Effector memory CD4-positive, alpha-beta T cell (primary cell): ENCODE results near the gene PDX1.
A peak's percentile ranks its signal among the peaks of the same experiment; 100 is the strongest.

Experiments used
- DNase-seq, 3 donors: peaks; one replicate each; pipeline ENCODE4 v3.0.0-alpha.2; 2020
- H3K27ac ChIP-seq: 2 replicates; pipeline ENCODE4 v1.7.0; 2013; ENCODE audit warnings: mild to moderate bottlenecking, low read length, moderate library complexity; ENCODE audit not compliant: insufficient read depth, poor library complexity, severe bottlenecking
- H3K27me3 ChIP-seq: replicated peaks from 2 replicates; pipeline ENCODE4 v1.7.0; 2013; ENCODE audit warnings: mild to moderate bottlenecking, low read length; ENCODE audit not compliant: insufficient read depth, control insufficient read depth, poor library complexity, severe bottlenecking
- H3K36me3 ChIP-seq: 2 replicates; pipeline ENCODE4 v1.7.0; 2013; ENCODE audit warnings: mild to moderate bottlenecking, low read length, moderate library complexity; ENCODE audit not compliant: control insufficient read depth, insufficient read depth
- H3K4me1 ChIP-seq: 2 replicates; pipeline ENCODE4 v1.7.0; 2013; ENCODE audit warnings: low read length, mild to moderate bottlenecking; ENCODE audit not compliant: control insufficient read depth, insufficient read depth, poor library complexity, severe bottlenecking
- H3K4me3 ChIP-seq: 2 replicates; pipeline ENCODE4 v1.7.0; 2013; ENCODE audit warnings: low read length, low read depth, mild to moderate bottlenecking; ENCODE audit not compliant: insufficient read depth, poor library complexity, severe bottlenecking
- H3K9me3 ChIP-seq: 2 replicates; pipeline ENCODE4 v1.7.0; 2013; ENCODE audit warnings: mild to moderate bottlenecking, low read length, moderate library complexity; ENCODE audit not compliant: control insufficient read depth

The PDX1 gene

GRCh38 chr13:27915301-27916207 is 4.2 kb upstream of the PDX1 start:
- Histone ChIP-seq H3K36me3 (no peaks in the 10 kb centered on the region), H3K27ac (no peak overlapping the region), H3K9me3 (no peaks in the 10 kb centered on the region), H3K27me3 (peaks cover 33% of the 10 kb centered on the region), H3K4me3 (no peak overlapping the region), H3K4me1 (peaks cover 21% of the 10 kb centered on the region)
- no peak for DNase-seq

GRCh38 chr13:27917121-27917947 is 2.5 kb upstream of the PDX1 start:
- Histone ChIP-seq H3K4me3 (no peak overlapping the region), H3K9me3 (no peaks in the 10 kb centered on the region), H3K36me3 (no peaks in the 10 kb centered on the region), H3K27me3 (peaks cover 47% of the 10 kb centered on the region), H3K27ac (no peak overlapping the region), H3K4me1 (peaks cover 25% of the 10 kb centered on the region)
- DNase-seq: no peak

- DNase-seq: no peak
- H3K9me3 ChIP-seq: no peaks in the 10 kb centered on the region
- no peak overlapping the region for H3K4me3 ChIP-seq
- no peaks in the 10 kb centered on the region for H3K36me3 ChIP-seq
- peaks cover 25% of the 10 kb centered on the region for H3K4me1 ChIP-seq
- H3K27me3 ChIP-seq: peaks cover 52% of the 10 kb centered on the region
- H3K27ac ChIP-seq: no peak overlapping the region
Measured at GRCh38 chr13:27918041-27918917, 1.5 kb upstream of the PDX1 start.

DNA sequence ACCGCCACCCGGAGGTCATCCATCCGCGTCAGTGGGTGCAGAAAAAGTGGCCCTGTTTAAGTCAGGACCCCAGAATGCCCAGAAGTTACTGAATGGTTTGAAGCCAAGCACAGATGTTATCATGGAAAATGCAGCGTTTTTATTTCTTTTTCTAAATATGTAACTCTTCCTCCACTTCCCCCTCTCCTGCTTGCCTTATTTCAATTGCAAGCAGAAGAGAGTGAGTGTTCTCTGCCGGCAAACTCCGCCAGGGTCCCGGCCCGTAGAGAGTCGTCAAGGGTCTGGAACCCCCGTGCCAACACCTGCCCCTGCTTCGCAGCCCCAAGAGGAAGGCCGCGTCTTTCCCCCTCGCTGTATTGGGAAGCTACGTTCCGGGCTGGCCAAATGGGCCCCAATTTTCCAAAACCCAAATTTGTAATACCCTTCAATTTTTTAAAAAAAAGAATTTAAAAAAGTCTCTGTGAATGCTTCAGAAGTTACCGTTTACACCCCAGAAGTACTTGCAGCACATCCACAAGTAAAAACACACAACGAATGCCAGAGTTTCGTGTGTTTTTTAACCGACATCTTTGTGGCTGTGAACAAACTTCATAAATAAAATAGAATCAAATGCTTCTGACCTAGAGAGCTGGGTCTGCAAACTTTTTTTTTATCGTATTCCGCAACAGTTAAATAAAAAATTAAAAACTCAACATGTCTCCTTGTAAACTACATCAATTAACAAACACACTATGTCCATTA is 712 bp upstream of the PDX1 start:
- Histone ChIP-seq H3K36me3 (no peaks in the 10 kb centered on the region), H3K4me3 (no peak overlapping the region), H3K27me3 (peaks cover 56% of the 10 kb centered on the region), H3K9me3 (no peaks in the 10 kb centered on the region), H3K27ac (no peak overlapping the region), H3K4me1 (peaks cover 25% of the 10 kb centered on the region)
- no peak for DNase-seq

GRCh38 chr13:27919659-27919933 is 204 bp upstream of the PDX1 start:
- H3K36me3 ChIP-seq: no peaks in the 10 kb centered on the region
- H3K4me3 ChIP-seq: peak overlapping the region; percentile 17
- peaks cover 25% of the 10 kb centered on the region for H3K4me1 ChIP-seq
- H3K9me3 ChIP-seq: no peaks in the 10 kb centered on the region
- H3K27me3 ChIP-seq: peaks cover 59% of the 10 kb centered on the region
- DNase-seq: no peak
- no peak overlapping the region for H3K27ac ChIP-seq

DNA sequence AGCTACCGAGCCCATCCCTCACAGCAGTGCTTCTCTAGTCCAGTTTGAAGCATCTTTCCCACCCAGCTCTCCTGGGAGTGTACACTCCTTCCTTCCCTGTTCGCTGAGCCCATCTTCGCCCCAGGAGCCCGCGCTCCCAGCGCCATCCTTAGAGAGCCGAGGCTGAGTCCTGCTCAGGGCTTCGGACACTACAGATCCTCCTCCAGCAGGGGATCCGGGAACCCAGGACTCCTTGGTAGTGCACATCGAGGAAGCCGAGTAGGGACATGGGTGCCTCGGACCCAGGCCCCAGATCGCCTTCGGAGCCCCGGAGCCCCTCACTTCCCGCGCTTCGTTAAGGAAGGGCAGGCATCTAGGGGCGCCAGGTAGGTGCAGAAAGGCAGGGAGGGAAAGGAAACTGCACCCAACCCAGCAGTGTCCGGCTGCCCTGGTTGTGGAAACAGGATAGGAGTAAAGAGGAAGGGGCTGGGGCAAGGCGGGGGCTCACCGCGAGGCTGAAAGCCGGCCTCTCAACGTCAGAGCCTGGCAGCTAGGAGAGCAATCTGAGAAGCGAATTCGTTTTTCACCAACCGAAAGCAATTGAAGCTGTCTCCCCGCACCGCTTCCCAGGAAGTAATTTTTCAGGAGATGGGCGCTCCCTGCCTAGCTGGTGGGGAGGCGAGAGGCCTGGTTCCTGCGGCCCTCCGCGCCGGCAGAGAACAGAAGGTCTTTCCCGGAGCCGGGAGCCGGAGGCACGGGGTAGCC is 1.0 kb downstream of the PDX1 start:
- Histone ChIP-seq H3K9me3 (no peaks in the 10 kb centered on the region), H3K27ac (no peak overlapping the region), H3K27me3 (peaks cover 63% of the 10 kb centered on the region), H3K36me3 (no peaks in the 10 kb centered on the region), H3K4me3 (peak overlapping the region; percentile 42), H3K4me1 (peaks cover 27% of the 10 kb centered on the region)
- DNase-seq: no peak

- H3K4me3 ChIP-seq: peak overlapping the region; percentile 42
- peaks cover 29% of the 10 kb centered on the region for H3K4me1 ChIP-seq
- H3K27ac ChIP-seq: no peak overlapping the region
- H3K9me3 ChIP-seq: no peaks in the 10 kb centered on the region
- no peaks in the 10 kb centered on the region for H3K36me3 ChIP-seq
- peaks cover 63% of the 10 kb centered on the region for H3K27me3 ChIP-seq
- no peak for DNase-seq
Measured at GRCh38 chr13:27921421-27921960, 1.7 kb downstream of the PDX1 start.

DNA sequence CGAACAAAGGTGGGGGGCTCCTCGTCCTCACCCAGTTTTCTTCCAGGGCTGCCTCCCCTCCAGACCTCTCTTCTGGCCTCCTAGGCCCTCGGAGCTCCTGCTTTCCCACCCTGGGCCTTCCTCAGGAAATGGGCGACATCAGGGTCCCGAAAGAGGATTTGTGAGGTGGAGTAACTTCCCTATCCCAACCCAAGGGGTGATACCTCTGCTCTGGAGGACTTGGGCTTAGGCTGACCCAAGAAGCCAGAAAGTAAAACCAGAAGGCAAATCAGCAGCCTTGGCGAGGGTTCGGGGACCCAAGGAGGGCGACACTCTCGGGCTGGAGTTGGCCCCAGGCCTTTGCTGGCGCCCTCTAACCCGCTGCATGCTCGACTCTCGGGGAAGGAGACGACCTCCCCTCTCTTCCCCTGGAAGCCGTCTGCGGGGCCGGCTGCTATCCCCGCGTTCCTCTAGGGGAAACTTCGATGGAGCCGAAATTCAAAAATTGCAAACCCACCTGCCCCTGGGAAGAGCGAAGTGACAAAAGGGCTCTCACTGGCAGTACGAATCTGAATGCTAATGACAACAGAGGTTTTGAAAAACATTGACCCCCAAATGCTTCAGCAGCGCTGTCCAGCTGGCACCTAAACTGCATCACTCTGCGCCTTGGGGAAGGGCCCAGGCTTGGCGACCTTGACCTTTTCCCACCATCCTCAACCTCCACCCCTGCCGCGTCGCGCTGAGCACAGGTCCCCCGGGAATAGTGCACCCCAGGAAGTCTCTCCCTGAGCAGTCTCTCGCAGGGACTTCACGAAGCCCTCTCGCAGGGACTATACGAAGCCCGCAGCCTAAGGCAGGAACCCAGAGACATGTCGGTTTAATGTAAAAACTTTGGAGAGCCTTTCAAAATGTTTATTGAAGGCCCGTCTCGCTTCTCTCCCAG is 2.4 kb downstream of the PDX1 start:
- H3K27ac ChIP-seq: no peak overlapping the region
- H3K36me3 ChIP-seq: no peaks in the 10 kb centered on the region
- peaks cover 65% of the 10 kb centered on the region for H3K27me3 ChIP-seq

More for the DNA sequence above, 2.4 kb downstream of the PDX1 start:
- peaks cover 27% of the 10 kb centered on the region for H3K4me1 ChIP-seq
- no peaks in the 10 kb centered on the region for H3K9me3 ChIP-seq
- DNase-seq: no peak
- no peak overlapping the region for H3K4me3 ChIP-seq
